SH-SY5Y (cell line): ENCODE results near the gene CAMSAP1.

Experiments used
- GATA2 ChIP-seq: IDR thresholded peaks from 2 replicates; pipeline ENCODE4 v1.6.1; 2011; ENCODE audit warnings: mild to moderate bottlenecking, low read depth, low read length
- GATA3 ChIP-seq: IDR thresholded peaks from 2 replicates; pipeline ENCODE4 v1.6.1; 2011; ENCODE audit warnings: low read depth, mild to moderate bottlenecking, low read length, moderate library complexity

The CAMSAP1 gene

DNA sequence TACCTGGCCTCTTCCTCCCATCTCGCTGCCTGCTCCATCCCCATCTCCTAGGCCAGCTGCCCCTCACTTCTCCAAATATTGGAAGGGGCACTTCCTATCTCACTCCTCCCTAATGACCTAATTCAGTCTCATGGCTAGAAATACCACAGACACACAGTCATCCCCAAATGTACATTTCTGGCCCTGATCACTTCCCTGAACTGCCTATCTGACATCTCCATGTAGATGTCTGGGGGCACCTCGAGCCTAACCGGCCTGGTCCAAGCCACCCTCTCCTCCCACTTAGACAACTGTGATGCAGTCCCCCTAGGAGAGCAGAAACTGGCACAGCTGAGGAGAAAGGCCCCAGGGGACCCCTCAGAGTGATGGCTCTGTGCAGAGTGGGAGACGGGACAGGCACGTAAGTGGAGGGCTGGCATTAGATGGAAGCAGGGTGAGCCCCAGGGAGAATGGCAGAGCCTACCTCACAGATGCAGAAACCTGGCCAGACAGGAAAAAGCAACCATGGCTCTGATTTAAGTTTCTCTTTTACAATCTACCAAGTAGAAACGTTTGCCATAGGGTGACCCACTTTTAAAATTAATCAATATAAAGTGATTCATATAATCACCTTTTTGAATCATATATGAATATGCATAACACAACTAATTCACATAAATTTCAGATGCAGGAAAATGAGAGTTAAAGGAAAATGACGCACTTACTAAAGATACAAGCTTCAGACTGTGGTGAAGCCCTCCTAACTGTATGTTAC, 22.1 kb downstream of the CAMSAP1 start:
- TF ChIP-seq GATA3 = no peak
- TF ChIP-seq GATA2 = peak; percentile 34; the same call in 1 of the 2 replicates

DNA sequence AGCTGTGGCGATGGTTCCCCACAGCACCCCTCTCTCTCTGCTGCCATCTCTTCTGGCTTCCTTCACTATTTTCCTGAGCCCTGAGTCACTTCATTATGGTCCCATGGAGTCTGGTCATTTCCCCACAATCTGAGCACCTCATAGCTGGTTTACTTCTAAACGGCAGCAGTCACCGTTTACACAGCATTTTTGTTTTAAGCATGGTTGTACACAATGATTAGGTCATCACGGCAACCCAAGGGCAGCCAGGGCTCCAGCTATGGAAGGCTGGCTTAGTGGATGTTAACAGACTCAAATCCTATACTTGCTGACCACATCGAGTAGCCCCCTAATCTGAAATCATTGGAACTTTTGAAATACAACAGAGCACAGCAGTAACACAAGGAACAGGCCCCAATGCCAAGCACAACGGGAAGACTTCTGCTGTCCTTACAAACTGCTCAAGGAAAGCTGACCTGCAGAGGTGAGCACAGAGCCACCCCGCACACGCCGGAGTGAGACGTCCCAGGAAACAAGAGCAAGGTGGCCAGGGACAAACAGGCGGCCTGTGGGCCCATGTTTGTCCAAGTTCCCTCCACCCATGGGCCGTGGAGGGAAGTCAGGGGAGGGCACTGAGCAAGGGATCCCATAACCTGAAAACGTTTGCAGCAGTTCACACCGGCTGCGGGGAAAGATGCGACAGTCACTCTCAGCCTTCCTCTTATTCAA, 22.9 kb downstream of the CAMSAP1 start:
- TF ChIP-seq GATA3 = no peak
- no peak for TF ChIP-seq GATA2

DNA sequence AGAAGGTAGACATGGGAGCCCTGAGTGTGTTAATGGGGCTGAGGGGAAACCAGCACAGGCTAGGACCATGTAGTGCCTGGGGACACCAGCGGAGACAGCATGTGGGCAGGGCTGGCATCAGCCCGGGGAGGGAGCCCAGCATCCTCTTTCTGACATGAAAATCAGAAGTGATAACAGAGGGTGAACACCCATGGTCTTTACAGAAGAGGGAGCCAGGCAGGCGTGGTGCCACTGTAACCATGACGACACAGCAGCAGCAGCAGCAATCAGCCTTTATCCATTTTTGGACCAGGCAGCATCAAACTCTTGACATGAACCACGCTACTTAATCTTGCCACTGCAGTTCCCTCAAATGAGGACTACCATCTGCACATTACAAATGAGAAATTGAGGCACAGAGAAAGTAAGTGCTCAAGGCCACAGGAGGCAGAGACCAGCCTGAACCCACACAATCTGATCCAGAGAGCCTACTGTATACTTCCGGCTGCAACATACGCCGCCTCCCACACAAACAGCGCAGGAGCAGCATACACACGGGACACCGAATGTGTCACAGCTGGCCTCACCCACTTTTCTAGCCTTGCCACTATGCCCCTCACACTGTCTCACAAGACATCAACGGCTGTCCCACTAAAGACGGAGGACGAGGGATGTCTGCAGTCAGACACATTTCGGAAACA, 23.8 kb downstream of the CAMSAP1 start:
- TF ChIP-seq GATA3 = no peak
- no peak for TF ChIP-seq GATA2

DNA sequence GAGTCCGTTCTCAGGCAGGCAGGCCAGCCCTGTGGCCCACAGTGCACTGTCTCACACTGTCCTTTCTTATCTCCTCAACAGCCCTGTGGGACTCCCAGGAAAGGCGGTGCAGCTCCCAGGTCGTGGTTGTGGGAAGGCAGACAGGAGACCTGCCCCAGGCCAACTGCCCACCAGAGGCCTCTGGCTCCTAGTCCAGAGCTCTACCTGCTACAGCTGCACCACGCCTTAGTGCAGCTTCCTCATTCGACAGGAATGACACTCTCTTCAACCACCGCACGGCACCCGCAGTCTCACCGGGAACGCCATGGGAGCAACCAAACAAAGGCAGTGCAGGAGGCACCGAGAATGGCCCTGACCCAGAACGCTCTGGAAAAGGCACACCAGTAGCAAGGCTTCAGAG, 25.3 kb downstream of the CAMSAP1 start:
- TF ChIP-seq GATA2 (no peak), GATA3 (no peak)

DNA sequence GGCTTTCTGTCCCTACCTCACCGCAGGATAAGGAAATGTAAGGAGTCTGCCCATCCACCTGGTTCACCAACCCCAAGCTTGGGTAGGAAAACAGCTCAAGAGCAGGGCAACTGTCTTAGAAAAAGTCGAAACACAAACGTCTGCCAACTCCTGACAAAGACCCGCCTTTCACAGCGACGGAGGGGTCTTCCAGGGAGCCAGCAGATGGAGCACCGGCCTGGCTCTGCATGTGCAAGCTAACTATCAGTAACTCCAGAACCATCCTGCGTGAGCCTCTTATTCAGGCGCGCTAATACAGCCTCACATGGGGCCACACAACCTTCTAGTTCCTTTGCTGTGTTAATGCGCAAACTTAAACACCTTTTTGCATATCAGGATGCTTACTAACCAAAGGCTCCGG, 26.9 kb downstream of the CAMSAP1 start:
- TF ChIP-seq GATA2 (no peak), GATA3 (no peak)

DNA sequence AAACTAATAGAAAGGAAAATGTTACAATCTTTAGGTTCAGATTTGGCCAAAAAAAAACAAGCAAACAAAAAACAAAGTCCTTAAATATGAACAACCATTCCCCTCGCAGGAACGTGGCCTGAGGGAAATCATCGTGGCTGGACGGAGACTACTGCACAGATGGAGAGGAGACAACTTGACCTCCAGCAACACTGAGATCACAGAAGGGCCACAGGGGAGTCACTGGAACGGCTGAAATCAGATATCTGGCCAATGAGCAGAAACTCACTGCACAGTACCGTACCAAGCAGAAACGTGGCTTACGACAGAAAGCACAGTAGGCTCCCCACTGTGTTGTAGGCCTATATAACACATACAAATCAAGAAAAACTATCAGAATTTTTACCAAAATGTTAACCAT, 27.7 kb downstream of the CAMSAP1 start:
- TF ChIP-seq GATA2 (no peak), GATA3 (no peak)

DNA sequence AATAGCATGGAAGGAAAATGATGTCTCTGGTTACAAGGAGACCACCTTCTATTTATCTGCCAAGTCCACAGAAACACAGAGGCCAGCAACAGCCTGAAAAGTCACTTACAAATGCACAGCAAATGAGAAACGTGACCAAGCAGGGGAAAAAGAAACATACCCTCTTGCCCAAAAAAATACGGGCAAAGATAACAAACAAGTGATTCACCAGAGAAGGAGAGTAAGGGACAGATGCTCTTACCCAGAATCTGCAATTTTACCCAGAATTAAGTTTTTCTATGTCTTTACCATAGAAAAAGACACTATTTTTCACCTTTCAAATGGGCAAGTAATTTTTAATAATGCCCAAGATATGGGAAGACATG, 28.1 kb downstream of the CAMSAP1 start:
- TF ChIP-seq GATA3 = no peak
- no peak for TF ChIP-seq GATA2

DNA sequence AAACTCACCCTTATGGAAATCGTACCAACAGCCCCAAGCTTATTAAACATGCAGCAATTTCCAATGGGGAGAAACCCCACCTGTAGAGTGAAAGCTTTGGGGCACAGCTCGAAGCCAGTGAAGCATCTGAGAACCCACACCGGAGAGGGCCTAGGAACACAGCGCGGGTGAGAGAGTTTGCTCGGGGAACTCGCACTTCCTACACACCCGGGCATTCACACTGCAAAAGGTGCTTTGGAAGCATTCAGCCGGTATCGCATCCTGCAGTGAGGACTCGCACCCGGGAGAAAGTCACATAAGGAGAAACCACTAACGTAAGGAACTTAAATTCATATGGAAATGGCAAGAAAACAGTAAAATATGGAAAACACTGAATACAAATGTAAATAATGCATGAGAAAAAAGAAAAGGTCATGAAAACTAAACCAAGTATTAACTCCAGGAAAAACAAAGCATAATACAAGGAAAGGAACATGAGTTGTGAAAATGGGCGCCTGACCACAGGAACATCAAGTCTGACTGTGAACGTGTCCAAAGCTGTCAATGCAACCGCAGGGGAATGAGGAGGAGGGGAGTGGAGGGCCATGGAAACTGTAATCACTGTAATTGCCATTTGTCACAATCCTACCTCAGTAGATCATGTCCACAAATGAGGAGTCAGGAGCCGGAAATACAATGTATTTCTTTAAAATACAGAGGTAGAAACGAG, 28.7 kb downstream of the CAMSAP1 start:
- TF ChIP-seq GATA2 (no peak), GATA3 (no peak)

DNA sequence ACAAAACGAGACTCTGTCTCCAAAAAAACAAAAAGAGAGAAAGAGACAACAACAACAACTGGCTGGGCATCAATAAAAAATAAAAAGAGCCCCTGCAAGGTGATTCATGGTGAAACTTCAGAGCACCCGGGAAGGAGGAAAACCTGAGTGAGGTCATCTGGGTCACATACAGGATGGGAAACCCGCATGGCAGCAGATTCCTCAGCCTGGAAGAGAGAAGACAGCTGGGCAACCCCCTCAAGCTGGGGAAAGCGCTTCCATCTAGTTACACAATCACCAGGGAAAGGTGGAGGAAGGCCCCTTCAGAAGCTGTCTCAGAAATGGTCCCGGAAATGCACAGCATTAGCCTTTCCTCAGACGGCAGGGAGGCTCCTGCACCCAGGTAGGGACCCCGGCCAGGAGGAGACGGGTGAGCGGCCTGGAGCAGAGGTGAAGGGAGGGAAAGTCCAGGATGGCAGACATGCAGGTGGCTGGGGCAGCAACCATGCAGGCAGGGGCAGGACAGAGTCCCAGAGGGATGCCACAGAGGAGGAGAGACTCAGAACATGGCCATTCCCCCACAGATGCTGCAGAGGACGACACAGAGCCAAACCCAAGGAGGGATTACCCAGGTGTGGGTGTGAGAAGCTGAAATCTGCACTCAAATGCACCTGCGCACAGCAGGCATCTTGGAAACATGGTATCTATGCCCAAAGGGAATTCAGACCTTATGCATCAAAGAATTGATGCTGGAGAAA, 29.4 kb downstream of the CAMSAP1 start:
- TF ChIP-seq GATA2 = no peak
- no peak for TF ChIP-seq GATA3

DNA sequence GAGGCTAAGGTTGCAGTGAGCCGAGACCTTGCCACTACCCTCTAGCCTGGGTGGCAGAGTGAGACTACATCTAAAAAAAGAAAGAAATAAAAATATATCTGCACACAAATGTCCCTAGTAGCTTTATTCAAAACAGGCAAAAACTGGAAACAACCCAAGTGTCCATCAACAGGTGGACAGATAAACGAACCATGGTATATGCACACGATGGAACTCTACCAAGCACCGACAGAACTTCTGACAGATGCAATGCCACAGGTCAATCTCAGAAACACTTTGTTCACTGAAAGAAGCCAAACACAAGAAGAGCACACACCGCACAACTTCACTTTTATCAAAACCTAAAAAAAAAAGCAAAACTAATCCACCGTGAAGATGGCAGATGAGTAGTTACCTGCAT, 30.4 kb downstream of the CAMSAP1 start:
- no peak for TF ChIP-seq GATA2
- TF ChIP-seq GATA3 = no peak

DNA sequence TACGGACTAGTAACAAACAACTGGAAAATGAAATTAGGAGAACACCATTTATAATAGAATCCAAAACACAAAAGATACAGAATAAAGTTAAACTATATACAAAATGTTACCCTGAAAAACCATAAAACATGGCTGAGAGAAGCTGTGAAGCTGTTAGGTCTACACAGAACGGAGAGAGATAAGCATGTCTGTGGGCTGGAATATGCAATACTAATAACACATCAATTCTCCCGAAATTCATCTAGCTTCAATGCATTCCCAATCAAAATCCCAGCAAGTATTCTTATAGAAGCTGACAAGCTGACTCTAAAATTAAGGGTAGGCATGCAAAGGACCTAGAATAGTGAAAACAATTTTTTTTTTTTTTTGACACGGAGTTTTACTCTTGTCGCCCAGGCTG, 32.5 kb downstream of the CAMSAP1 start:
- no peak for TF ChIP-seq GATA2
- TF ChIP-seq GATA3 = no peak

DNA sequence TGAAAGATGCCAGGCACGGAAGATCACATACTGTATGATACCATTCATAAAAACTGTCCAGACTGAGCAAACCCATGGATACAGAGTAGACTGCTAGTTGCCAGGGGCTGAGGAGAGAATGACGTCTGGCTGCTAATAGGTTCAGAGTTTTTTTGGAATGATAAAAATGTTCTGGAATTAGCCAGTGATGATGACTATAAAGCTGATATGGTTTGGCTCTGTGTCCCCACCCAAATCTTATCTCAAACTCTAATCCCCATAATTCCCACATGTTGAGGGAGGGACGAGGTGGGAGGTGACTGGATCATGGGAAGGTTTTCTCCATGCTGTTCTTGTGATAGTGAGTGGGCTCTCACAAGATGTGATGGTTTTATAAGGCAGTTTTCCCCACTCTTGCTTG, 37.4 kb downstream of the CAMSAP1 start:
- TF ChIP-seq GATA3 = no peak
- no peak for TF ChIP-seq GATA2

DNA sequence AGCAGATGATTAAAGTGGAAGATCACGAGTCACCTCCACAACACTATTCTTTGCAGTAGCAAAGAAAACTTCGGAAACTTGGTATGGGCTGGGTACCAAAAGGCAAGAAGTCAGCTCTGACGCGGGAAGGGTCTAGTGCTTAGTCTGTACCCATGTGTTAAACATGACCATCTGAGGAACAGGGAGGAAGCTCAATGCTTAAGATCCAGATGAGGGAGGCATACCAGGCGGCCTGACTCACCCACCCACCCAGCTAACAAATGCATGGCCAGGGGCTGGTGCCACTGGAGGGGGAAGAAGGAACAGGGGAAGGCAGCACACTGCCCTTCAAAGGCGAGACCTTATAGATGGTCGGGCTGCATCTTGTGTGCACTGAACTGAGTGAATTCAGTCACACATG, 41.8 kb downstream of the CAMSAP1 start:
- TF ChIP-seq GATA3 = no peak
- no peak for TF ChIP-seq GATA2

DNA sequence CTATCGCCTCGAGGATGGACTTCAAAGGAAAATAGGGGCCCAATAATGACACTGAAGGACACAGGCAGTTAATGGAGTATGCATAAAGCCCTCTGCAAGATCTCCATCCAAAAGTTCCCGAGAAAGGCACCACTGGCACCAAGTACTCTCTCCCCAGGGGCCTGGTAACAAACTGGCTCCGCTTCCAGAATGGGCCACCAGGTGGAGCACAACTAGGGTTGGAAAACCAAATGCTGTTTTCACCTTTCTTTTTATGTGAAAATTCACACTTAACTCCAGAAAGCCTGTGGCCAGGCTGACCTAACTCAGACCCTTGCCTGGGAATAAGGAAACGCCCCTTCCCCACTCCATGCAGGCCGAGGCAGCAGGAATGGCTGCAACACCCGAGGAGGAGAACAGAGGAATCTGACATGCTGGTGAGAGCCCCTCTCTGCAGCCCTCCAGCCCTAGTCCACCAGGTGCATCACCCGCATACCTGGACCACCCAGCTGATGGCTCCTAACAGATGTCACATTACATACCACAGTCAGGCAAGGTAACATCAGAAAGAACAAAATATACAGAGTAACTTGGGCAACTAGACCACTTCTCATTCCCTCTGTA, 42.8 kb downstream of the CAMSAP1 start:
- TF ChIP-seq GATA2 = no peak
- TF ChIP-seq GATA3 = no peak
